ENCODE data around the gene PCSK4.

- TF ChIP-seq BHLHE40 (IDR thresholded peaks at IDR 0.05; ENCODE audit: low read length) (no peak), POLR2AphosphoS5 (IDR thresholded peaks at IDR 0.05; ENCODE audit: control insufficient read depth, insufficient read depth, low read depth, low read length) (no peak), ELF4 (CRISPR knock-in tag; IDR thresholded peaks at IDR 0.05) (no peak), MYNN (IDR thresholded peaks at IDR 0.05) (no peak), MYNN (CRISPR knock-in tag; IDR thresholded peaks at IDR 0.05) (no peak), ZKSCAN8 (CRISPR knock-in tag; IDR thresholded peaks at IDR 0.05) (no peak), LEF1 (IDR thresholded peaks at IDR 0.05) (no peak), SIN3A (IDR thresholded peaks at IDR 0.05; ENCODE audit: borderline replicate concordance in 2 of 2, control insufficient read depth in 1 of 2, low read depth in 2 of 2, low read length in 2 of 2) (no peak), CREB1 (IDR thresholded peaks at IDR 0.05) (no peak), CREB1 (CRISPR knock-in tag; IDR thresholded peaks at IDR 0.05) (no peak), ZNF165 (CRISPR knock-in tag; IDR thresholded peaks at IDR 0.05; ENCODE audit: borderline replicate concordance) (no peak), ZC3H4 (CRISPR knock-in tag; IDR thresholded peaks at IDR 0.05; ENCODE audit: borderline replicate concordance) (no peak), HNRNPH1 (optimal IDR thresholded peaks at IDR 0.05; ENCODE audit: low read depth, low read length) (no peak)
- TF ChIP-seq, protein P1, sequence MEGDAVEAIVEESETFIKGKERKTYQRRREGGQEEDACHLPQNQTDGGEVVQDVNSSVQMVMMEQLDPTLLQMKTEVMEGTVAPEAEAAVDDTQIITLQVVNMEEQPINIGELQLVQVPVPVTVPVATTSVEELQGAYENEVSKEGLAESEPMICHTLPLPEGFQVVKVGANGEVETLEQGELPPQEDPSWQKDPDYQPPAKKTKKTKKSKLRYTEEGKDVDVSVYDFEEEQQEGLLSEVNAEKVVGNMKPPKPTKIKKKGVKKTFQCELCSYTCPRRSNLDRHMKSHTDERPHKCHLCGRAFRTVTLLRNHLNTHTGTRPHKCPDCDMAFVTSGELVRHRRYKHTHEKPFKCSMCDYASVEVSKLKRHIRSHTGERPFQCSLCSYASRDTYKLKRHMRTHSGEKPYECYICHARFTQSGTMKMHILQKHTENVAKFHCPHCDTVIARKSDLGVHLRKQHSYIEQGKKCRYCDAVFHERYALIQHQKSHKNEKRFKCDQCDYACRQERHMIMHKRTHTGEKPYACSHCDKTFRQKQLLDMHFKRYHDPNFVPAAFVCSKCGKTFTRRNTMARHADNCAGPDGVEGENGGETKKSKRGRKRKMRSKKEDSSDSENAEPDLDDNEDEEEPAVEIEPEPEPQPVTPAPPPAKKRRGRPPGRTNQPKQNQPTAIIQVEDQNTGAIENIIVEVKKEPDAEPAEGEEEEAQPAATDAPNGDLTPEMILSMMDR (IDR thresholded peaks at IDR 0.05 in 2 of 3, conservative IDR thresholded peaks at IDR 0.05 in 1 of 3; ENCODE audit: insufficient read depth in 2 of 3, low read depth in 1 of 3, low read length in 3 of 3) = no peak
These were observed 52.5 kb downstream of the PCSK4 start for GRCh38 chr19:1437609-1438008.
